Measurements from ENCODE around the gene CYB5B. TPM values are rescaled to one million over a fixed set of nuclear protein-coding genes. Genes with fewer than 3 reads are reported as not detected.

The CYB5B gene
- total RNA-seq: 10 to 100 TPM; 30.3 to 60.5 (median 42.4) TPM

DNA sequence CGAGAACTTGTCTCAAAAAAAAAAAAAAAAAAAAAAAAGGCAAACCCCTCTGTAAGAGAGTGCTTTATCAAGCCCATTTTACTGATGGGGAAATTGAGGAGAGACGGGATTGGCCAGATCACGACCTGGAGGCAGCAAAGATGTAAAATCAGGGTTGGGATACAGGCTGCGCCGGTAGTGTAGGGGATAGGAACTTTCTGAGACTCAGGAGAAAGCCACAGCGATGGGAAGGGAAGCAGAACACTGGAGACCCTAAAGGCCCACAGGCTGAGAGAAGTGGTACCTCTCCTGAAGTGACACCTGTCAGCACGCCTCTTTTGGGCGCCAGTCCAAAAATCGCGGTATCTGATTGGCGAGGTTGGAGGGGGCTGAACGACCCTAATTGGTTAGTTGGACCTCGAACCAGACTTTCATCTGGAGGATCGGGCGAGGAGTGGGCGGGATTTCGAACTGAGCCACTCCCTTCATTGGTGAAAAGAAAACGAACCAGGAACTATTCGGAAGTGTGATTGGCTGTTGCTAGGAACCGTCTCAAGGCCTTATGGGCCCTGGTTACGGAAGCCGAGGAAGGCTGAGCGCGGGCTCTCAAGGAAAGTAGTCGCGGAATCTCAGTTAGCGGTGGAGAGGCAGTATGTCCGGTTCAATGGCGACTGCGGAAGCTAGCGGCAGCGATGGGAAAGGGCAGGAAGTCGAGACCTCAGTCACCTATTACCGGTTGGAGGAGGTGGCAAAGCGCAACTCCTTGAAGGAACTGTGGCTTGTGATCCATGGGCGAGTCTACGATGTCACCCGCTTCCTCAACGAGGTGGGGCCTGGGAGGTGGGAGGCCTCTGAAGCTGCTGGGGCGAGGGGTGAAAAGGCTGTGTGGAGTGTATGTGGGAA, at the start of gene CYB5B:
CYB5B (plus strand) TSS at position 567 of the 882 bp plus-strand sequence; CDS start at position 632, 65 bp downstream.
- in situ Hi-C loops (cut with MboI; ENCODE audit: low pct_ligation_motif_present in 1 of 4, low pct_unique_long_range_greater_than_20kb in 1 of 4, low sequenced_read_pairs in 3 of 4) (no loop called here), intact Hi-C loops (cut with DNase I; ENCODE audit: low total_unique reads) (no loop called here)
- peaks cover 0 to 16% (median 1%) of the 10 kb centered on the region in 4 donors for H3K36me3 ChIP-seq
- no peaks in the 10 kb centered on the region for H3K27me3 ChIP-seq
- TF ChIP-seq, protein P1, sequence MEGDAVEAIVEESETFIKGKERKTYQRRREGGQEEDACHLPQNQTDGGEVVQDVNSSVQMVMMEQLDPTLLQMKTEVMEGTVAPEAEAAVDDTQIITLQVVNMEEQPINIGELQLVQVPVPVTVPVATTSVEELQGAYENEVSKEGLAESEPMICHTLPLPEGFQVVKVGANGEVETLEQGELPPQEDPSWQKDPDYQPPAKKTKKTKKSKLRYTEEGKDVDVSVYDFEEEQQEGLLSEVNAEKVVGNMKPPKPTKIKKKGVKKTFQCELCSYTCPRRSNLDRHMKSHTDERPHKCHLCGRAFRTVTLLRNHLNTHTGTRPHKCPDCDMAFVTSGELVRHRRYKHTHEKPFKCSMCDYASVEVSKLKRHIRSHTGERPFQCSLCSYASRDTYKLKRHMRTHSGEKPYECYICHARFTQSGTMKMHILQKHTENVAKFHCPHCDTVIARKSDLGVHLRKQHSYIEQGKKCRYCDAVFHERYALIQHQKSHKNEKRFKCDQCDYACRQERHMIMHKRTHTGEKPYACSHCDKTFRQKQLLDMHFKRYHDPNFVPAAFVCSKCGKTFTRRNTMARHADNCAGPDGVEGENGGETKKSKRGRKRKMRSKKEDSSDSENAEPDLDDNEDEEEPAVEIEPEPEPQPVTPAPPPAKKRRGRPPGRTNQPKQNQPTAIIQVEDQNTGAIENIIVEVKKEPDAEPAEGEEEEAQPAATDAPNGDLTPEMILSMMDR (IDR thresholded peaks at IDR 0.05): peak in 2 of 5 experiments; percentile 45 to 55
- TF ChIP-seq POLR2AphosphoS5 (IDR thresholded peaks at IDR 0.05): peak; percentile 90 to 95 (median 95)
- TF ChIP-seq EP300 (IDR thresholded peaks at IDR 0.05; ENCODE audit: low read depth): no peak
- peak; percentile 93 for TF ChIP-seq POLR2A (IDR thresholded peaks at IDR 0.05)
- H3K4me1 ChIP-seq: peaks cover 0 to 13% (median 11%) of the 10 kb centered on the region in 4 donors
- 0 to 5% methylated on average over 1 to 40 of the region's 40 CpGs for WGBS, 2 donors (ENCODE audit: low coverage in 1 of 2)
- H3K9me3 ChIP-seq: no peaks in the 10 kb centered on the region
- H3K4me3 ChIP-seq: peak within 1 kb of the TSS; percentile 67 to 85 (median 74)
- DNase-seq: peak; percentile 96
- H3K27ac ChIP-seq: peak within 1 kb of the TSS; percentile 87 to 91 (median 88)

DNA sequence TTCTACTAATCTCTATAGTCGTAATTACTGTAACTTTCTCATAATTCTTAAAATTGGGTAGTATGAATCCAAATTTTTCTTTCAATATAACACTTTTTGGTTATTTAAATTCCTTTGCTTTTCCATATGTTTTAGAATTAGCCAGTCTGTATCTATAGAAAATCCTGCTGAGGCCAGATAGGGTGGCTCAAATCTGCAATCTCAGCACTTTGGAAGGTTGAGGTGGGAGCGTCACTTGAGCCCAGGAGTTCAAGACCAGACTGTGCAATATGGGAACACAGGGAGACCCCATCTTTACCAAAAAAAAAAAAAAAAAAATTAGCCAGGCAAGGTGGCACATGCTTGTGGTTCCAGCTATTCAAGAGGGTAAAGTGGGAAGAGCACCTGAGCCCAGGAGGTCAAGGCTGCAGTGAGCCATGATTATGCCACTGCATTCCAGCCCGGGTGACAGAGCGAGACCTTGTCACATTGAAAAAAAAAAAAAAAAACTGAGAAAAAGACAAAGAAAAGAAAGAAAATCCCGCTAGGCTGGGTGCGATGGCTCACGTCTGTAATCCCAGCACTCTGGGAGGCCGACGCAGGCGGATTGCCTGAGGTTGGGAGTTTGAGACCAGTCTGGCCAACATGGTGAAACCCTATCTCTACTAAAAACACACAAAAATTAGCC, 47.9 kb upstream of the CYB5B start:
- peaks cover 0 to 49% (median 17%) of the 10 kb centered on the region in 4 donors for H3K36me3 ChIP-seq
- TF ChIP-seq EP300 (IDR thresholded peaks at IDR 0.05; ENCODE audit: low read depth): no peak
- no peak for TF ChIP-seq POLR2AphosphoS5 (IDR thresholded peaks at IDR 0.05)
- TF ChIP-seq, protein P1 (IDR thresholded peaks at IDR 0.05): no peak
- no peak for TF ChIP-seq POLR2A (IDR thresholded peaks at IDR 0.05)
- in situ Hi-C loops (cut with MboI; ENCODE audit: low pct_ligation_motif_present in 1 of 4, low pct_unique_long_range_greater_than_20kb in 1 of 4, low sequenced_read_pairs in 3 of 4) (loop anchor here in 1 of 4 donors (25.0 kb wide), 1 partner anchor 336 kb away; no protein-coding TSS in a partner anchor), intact Hi-C loops (cut with DNase I; ENCODE audit: low total_unique reads) (no loop called here)
- 95 to 97% methylated on average over 9 to 10 of the region's 10 CpGs for WGBS, 2 donors (ENCODE audit: low coverage in 1 of 2)
- DNase-seq: no peak
- peaks cover 0 to 28% (median 7%) of the 10 kb centered on the region in 4 donors for H3K4me1 ChIP-seq
- no peaks in the 10 kb centered on the region for H3K9me3 ChIP-seq
- no peaks in the 10 kb centered on the region for H3K27me3 ChIP-seq
- H3K27ac ChIP-seq: no peak overlapping the region
- H3K4me3 ChIP-seq: no peak overlapping the region

GRCh38 chr16:69378036-69378435, 46.4 kb upstream of the CYB5B start:
- no peak overlapping the region for H3K4me3 ChIP-seq
- TF ChIP-seq EP300 (IDR thresholded peaks at IDR 0.05; ENCODE audit: low read depth) (no peak), POLR2A (IDR thresholded peaks at IDR 0.05) (no peak), POLR2AphosphoS5 (IDR thresholded peaks at IDR 0.05) (no peak)
- TF ChIP-seq, protein P1 (IDR thresholded peaks at IDR 0.05): no peak
- intact Hi-C loops (cut with DNase I; ENCODE audit: low total_unique reads): no loop called here
- peaks cover 0 to 53% (median 20%) of the 10 kb centered on the region in 4 donors for H3K36me3 ChIP-seq
- H3K9me3 ChIP-seq: no peaks in the 10 kb centered on the region
- in situ Hi-C loops (cut with MboI; ENCODE audit: low pct_ligation_motif_present in 1 of 4, low pct_unique_long_range_greater_than_20kb in 1 of 4, low sequenced_read_pairs in 3 of 4): loop anchor here in 1 of 4 donors (25.0 kb wide), 1 partner anchor 334 kb away; no protein-coding TSS in a partner anchor
- no peaks in the 10 kb centered on the region for H3K27me3 ChIP-seq
- peaks cover 0 to 18% (median 4%) of the 10 kb centered on the region in 4 donors for H3K4me1 ChIP-seq
- H3K27ac ChIP-seq: no peak overlapping the region
- no peak for DNase-seq
- WGBS, 2 donors (ENCODE audit: low coverage in 1 of 2): 92% methylated on average over 1 of the region's 1 CpG; no CpG with 5 or more reads in 1 of the 2 donors

DNA sequence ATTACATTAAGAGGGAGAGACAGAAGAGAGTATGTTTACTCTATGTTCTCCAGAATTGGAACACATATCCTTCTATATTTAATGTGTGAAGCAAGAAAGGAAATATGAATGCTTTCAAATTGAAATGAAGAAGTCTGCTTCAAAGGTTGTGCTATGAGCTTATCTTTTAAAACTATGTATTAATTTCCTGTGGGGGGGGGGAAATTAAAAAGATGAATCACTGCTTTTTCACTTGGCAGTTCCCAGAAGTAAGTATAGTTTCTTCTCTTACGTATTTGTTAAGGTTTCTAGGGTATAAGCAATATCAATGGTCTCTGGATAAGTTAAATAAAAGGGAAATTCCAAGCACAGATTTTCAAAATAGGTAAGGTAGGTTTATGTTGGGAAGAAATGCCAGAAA, 45.7 kb upstream of the CYB5B start:
- no peaks in the 10 kb centered on the region for H3K27me3 ChIP-seq
- intact Hi-C loops (cut with DNase I; ENCODE audit: low total_unique reads): no loop called here
- H3K36me3 ChIP-seq: peaks cover 0 to 60% (median 21%) of the 10 kb centered on the region in 4 donors
- WGBS, 2 donors (ENCODE audit: low coverage in 1 of 2): 73 to 100% methylated on average over 1 of the region's 1 CpG
- no peak overlapping the region for H3K27ac ChIP-seq
- no peak overlapping the region for H3K4me3 ChIP-seq
- peaks cover 0 to 14% (median 1%) of the 10 kb centered on the region in 4 donors for H3K4me1 ChIP-seq
- TF ChIP-seq, protein P1 (IDR thresholded peaks at IDR 0.05): no peak
- TF ChIP-seq POLR2A (IDR thresholded peaks at IDR 0.05) (no peak), EP300 (IDR thresholded peaks at IDR 0.05; ENCODE audit: low read depth) (no peak), POLR2AphosphoS5 (IDR thresholded peaks at IDR 0.05) (no peak)
- in situ Hi-C loops (cut with MboI; ENCODE audit: low pct_ligation_motif_present in 1 of 4, low pct_unique_long_range_greater_than_20kb in 1 of 4, low sequenced_read_pairs in 3 of 4): loop anchor here in 1 of 4 donors (25.0 kb wide), 1 partner anchor 334 kb away; no protein-coding TSS in a partner anchor
- no peak for DNase-seq
- no peaks in the 10 kb centered on the region for H3K9me3 ChIP-seq
